HCT116 (cell line): ENCODE data around the gene CA10.

ENCODE experiments used
- CEBPB ChIP-seq: IDR thresholded peaks from 2 replicates; pipeline ENCODE4 v1.6.1; 2012; ENCODE audit warnings: low read depth
- ELF1 ChIP-seq: IDR thresholded peaks from 2 replicates; pipeline ENCODE4 v1.6.1; 2012; ENCODE audit warnings: low read depth, borderline replicate concordance
- EZH2 ChIP-seq: fragments of 200-600 bp; sonication (generic); IDR thresholded peaks from 2 replicates; pipeline ENCODE4 v1.6.1; 2017; ENCODE audit warnings: antibody characterized with exemption, mixed run types
- JUND ChIP-seq: IDR thresholded peaks from 2 replicates; pipeline ENCODE4 v1.6.1; 2012
- POLR2A ChIP-seq: IDR thresholded peaks from 2 replicates; pipeline ENCODE4 v1.7.0; 2011; ENCODE audit warnings: borderline replicate concordance; ENCODE audit not compliant: insufficient read depth, insufficient read length; ENCODE audit errors: extremely low read depth
- POLR2AphosphoS5 ChIP-seq: IDR thresholded peaks from 2 replicates; pipeline ENCODE4 v1.6.1; 2011; ENCODE audit warnings: mild to moderate bottlenecking, low read depth, low read length, moderate library complexity
- SIN3A ChIP-seq: IDR thresholded peaks from 2 replicates; pipeline ENCODE4 v1.6.1; 2012; ENCODE audit warnings: low read depth
- SP1 ChIP-seq: IDR thresholded peaks from 2 replicates; pipeline ENCODE4 v1.6.1; 2012; ENCODE audit warnings: low read depth
- ZNF274 ChIP-seq: fragments of 200-500 bp; sonication (Bioruptor generic); IDR thresholded peaks from 2 replicates; pipeline ENCODE4 v1.6.1; 2014; ENCODE audit warnings: mild to moderate bottlenecking, low read depth, low read length, inconsistent platforms
- TF ChIP-seq, protein P1 (sequence below): IDR thresholded peaks from 2 replicates; pipeline ENCODE4 v1.6.1; 2011; ENCODE audit warnings: mild to moderate bottlenecking, low read length, moderate library complexity; ENCODE audit not compliant: insufficient replicate concordance; ENCODE audit errors: extremely low read depth
- TF ChIP-seq, protein P2 (sequence below): IDR thresholded peaks from 2 replicates; pipeline ENCODE4 v1.6.1; 2012; ENCODE audit warnings: low read depth
- TF ChIP-seq, protein P3 (sequence below): IDR thresholded peaks from 2 replicates; pipeline ENCODE4 v1.6.1; 2012
- TF ChIP-seq, protein P4 (sequence below), 3 experiments: fragments of 200-600 bp in 1 of 3; sonication (generic) in 1 of 3; IDR thresholded peaks in 2 of 3; conservative IDR thresholded peaks in 1 of 3; 2 replicates each; pipeline ENCODE4 v1.5.1; 2012 to 2017; ENCODE audit warnings: low read depth in 2 of 3, low read length in 2 of 3, antibody characterized with exemption in 1 of 3, borderline replicate concordance in 1 of 3, control low read depth in 1 of 3, mild to moderate bottlenecking in 1 of 3, mixed read lengths in 1 of 3, mixed run types in 1 of 3, moderate library complexity in 1 of 3; ENCODE audit not compliant: insufficient read depth in 1 of 3
- TF ChIP-seq, protein P5 (sequence below): IDR thresholded peaks from 2 replicates; pipeline ENCODE4 v1.6.1; 2012

DNA sequence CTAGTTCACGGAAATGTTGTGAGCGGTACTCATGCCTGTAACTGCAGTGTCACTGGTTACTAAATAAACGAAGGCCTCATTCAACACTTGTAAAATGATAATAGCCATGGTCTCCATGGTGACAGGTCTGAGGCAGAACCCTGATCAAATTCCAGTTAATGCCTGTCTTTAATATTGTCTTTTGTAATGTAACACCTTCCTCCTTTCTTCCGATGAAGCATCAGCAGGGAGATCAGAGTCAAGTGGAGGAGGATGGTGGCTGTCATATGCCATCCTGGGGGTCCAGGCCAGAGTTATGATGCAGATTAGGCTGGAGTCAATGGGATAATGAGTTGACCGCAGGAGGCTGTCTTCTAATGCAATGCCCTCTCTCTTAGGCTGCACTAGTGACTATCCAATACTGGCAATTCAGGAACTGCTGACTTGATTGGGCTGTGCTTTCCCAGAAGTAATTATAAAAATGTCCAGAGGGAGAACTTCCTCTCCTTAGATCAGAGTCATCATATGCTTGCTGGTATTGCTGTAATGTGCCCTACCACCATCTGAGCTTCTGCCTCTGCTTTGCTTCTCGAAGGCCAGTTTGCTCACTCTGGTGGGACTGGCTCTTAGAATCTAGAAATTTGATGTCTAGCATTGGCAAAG lies 419.1 kb downstream of the CA10 start:
- TF ChIP-seq, protein P1, sequence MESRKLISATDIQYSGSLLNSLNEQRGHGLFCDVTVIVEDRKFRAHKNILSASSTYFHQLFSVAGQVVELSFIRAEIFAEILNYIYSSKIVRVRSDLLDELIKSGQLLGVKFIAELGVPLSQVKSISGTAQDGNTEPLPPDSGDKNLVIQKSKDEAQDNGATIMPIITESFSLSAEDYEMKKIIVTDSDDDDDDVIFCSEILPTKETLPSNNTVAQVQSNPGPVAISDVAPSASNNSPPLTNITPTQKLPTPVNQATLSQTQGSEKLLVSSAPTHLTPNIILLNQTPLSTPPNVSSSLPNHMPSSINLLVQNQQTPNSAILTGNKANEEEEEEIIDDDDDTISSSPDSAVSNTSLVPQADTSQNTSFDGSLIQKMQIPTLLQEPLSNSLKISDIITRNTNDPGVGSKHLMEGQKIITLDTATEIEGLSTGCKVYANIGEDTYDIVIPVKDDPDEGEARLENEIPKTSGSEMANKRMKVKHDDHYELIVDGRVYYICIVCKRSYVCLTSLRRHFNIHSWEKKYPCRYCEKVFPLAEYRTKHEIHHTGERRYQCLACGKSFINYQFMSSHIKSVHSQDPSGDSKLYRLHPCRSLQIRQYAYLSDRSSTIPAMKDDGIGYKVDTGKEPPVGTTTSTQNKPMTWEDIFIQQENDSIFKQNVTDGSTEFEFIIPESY, result no peak
- TF ChIP-seq ELF1 (no peak), POLR2AphosphoS5 (no peak), SP1 (no peak), EZH2 (no peak), POLR2A (no peak), JUND (no peak), SIN3A (no peak), ZNF274 (no peak), CEBPB (no peak)
- TF ChIP-seq, protein P2, sequence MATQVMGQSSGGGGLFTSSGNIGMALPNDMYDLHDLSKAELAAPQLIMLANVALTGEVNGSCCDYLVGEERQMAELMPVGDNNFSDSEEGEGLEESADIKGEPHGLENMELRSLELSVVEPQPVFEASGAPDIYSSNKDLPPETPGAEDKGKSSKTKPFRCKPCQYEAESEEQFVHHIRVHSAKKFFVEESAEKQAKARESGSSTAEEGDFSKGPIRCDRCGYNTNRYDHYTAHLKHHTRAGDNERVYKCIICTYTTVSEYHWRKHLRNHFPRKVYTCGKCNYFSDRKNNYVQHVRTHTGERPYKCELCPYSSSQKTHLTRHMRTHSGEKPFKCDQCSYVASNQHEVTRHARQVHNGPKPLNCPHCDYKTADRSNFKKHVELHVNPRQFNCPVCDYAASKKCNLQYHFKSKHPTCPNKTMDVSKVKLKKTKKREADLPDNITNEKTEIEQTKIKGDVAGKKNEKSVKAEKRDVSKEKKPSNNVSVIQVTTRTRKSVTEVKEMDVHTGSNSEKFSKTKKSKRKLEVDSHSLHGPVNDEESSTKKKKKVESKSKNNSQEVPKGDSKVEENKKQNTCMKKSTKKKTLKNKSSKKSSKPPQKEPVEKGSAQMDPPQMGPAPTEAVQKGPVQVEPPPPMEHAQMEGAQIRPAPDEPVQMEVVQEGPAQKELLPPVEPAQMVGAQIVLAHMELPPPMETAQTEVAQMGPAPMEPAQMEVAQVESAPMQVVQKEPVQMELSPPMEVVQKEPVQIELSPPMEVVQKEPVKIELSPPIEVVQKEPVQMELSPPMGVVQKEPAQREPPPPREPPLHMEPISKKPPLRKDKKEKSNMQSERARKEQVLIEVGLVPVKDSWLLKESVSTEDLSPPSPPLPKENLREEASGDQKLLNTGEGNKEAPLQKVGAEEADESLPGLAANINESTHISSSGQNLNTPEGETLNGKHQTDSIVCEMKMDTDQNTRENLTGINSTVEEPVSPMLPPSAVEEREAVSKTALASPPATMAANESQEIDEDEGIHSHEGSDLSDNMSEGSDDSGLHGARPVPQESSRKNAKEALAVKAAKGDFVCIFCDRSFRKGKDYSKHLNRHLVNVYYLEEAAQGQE, result no peak
- TF ChIP-seq, protein P3, sequence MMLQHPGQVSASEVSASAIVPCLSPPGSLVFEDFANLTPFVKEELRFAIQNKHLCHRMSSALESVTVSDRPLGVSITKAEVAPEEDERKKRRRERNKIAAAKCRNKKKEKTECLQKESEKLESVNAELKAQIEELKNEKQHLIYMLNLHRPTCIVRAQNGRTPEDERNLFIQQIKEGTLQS, result no peak
- TF ChIP-seq, protein P4, sequence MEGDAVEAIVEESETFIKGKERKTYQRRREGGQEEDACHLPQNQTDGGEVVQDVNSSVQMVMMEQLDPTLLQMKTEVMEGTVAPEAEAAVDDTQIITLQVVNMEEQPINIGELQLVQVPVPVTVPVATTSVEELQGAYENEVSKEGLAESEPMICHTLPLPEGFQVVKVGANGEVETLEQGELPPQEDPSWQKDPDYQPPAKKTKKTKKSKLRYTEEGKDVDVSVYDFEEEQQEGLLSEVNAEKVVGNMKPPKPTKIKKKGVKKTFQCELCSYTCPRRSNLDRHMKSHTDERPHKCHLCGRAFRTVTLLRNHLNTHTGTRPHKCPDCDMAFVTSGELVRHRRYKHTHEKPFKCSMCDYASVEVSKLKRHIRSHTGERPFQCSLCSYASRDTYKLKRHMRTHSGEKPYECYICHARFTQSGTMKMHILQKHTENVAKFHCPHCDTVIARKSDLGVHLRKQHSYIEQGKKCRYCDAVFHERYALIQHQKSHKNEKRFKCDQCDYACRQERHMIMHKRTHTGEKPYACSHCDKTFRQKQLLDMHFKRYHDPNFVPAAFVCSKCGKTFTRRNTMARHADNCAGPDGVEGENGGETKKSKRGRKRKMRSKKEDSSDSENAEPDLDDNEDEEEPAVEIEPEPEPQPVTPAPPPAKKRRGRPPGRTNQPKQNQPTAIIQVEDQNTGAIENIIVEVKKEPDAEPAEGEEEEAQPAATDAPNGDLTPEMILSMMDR (IDR thresholded peaks at IDR 0.05 in 2 of 3, conservative IDR thresholded peaks at IDR 0.05 in 1 of 3; ENCODE audit: borderline replicate concordance in 1 of 3, insufficient read depth in 1 of 3, low read depth in 2 of 3, low read length in 2 of 3), result no peak
- TF ChIP-seq, protein P5, sequence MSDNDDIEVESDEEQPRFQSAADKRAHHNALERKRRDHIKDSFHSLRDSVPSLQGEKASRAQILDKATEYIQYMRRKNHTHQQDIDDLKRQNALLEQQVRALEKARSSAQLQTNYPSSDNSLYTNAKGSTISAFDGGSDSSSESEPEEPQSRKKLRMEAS, result no peak
